ENCODE measurements around the gene LSM12. TPM values are rescaled to one million over a fixed set of nuclear protein-coding genes. Genes with fewer than 3 reads are reported as not detected.

LSM12 gene
- total RNA-seq (2022; extraction: Qiagen RNA extraction; ENCODE audit: low read depth) = 55.9 to 60.9 TPM (median 57.6 TPM) in 5 replicates

GRCh38 chr17:44066204-44066930 lies at the start of gene LSM12:
LSM12 (minus strand) TSS chr17:44066671; CDS start chr17:44066587, 84 bp downstream.

GRCh38 chr17:44070455-44071197 lies 4.2 kb upstream of the LSM12 start, which contains the start of gene G6PC3:
G6PC3 (plus strand) TSS chr17:44070735; CDS start chr17:44070966, 231 bp downstream.

GRCh38 chr17:44014437-44015172 lies 51.9 kb downstream of the LSM12 start, which contains the start of gene TMEM101:
TMEM101 (minus strand) TSS chr17:44014963; CDS start chr17:44014952, 11 bp downstream.

GRCh38 chr17:44004077-44004760 lies 62.3 kb downstream of the LSM12 start, which contains the start of gene NAGS:
NAGS (plus strand) TSS chr17:44004622; CDS start chr17:44004664, 42 bp downstream.

Other genes with a start within 250 kb of the LSM12 start
- gene MPP3, start 233.5 kb downstream of the LSM12 start, total RNA-seq (2022; extraction: Qiagen RNA extraction; ENCODE audit: low read depth) = 17.6 to 20.7 TPM (median 19.4 TPM) in 5 replicates
- gene CD300LG, start 219.5 kb downstream of the LSM12 start, total RNA-seq (2022; extraction: Qiagen RNA extraction; ENCODE audit: low read depth) = not detected in 5 replicates
- 1.7 to 3.2 TPM (median 2.1 TPM) in 5 replicates for gene MPP2, start 159.1 kb downstream of the LSM12 start, total RNA-seq (2022; extraction: Qiagen RNA extraction; ENCODE audit: low read depth)
- gene PPY, start 124.2 kb downstream of the LSM12 start, total RNA-seq (2022; extraction: Qiagen RNA extraction; ENCODE audit: low read depth) = not detected in 5 replicates
- 0.17 TPM in 1 of 5 replicates, not detected in the others for gene PYY, start 112.7 kb downstream of the LSM12 start, total RNA-seq (2022; extraction: Qiagen RNA extraction; ENCODE audit: low read depth)
- gene NAGS, start 62.0 kb downstream of the LSM12 start, total RNA-seq (2022; extraction: Qiagen RNA extraction; ENCODE audit: low read depth) = 0.77 to 1.4 TPM (median 1.0 TPM) in 5 replicates
- gene TMEM101, start 51.7 kb downstream of the LSM12 start, total RNA-seq (2022; extraction: Qiagen RNA extraction; ENCODE audit: low read depth) = 27.4 to 33.5 TPM (median 29.9 TPM) in 5 replicates
- 122 to 174 TPM (median 149 TPM) in 5 replicates for gene G6PC3, start 4.1 kb upstream of the LSM12 start, total RNA-seq (2022; extraction: Qiagen RNA extraction; ENCODE audit: low read depth)
- gene HDAC5, start 57.0 kb upstream of the LSM12 start, total RNA-seq (2022; extraction: Qiagen RNA extraction; ENCODE audit: low read depth) = 14.6 to 18.7 TPM (median 15.7 TPM) in 5 replicates
- gene HROB, start 75.3 kb upstream of the LSM12 start, total RNA-seq (2022; extraction: Qiagen RNA extraction; ENCODE audit: low read depth) = 8.2 to 9.9 TPM (median 8.8 TPM) in 5 replicates
- 0.08 to 0.17 TPM (median 0.10 TPM) in 5 replicates for gene ASB16, start 104.0 kb upstream of the LSM12 start, total RNA-seq (2022; extraction: Qiagen RNA extraction; ENCODE audit: low read depth)
- gene TMUB2, start 120.3 kb upstream of the LSM12 start, total RNA-seq (2022; extraction: Qiagen RNA extraction; ENCODE audit: low read depth) = 37.3 to 45.0 TPM (median 43.9 TPM) in 5 replicates
- gene ATXN7L3, start 133.2 kb upstream of the LSM12 start, total RNA-seq (2022; extraction: Qiagen RNA extraction; ENCODE audit: low read depth) = 56.7 to 69.2 TPM (median 64.8 TPM) in 5 replicates
- gene UBTF, start 153.0 kb upstream of the LSM12 start, total RNA-seq (2022; extraction: Qiagen RNA extraction; ENCODE audit: low read depth) = 91.4 to 114 TPM (median 106 TPM) in 5 replicates
- gene SLC4A1, start 201.5 kb upstream of the LSM12 start, total RNA-seq (2022; extraction: Qiagen RNA extraction; ENCODE audit: low read depth) = not detected in 5 replicates
- gene RUNDC3A, start 241.9 kb upstream of the LSM12 start, total RNA-seq (2022; extraction: Qiagen RNA extraction; ENCODE audit: low read depth) = 0.18 to 0.71 TPM (median 0.69 TPM) in 5 replicates

Data from A549 treated with DMSO at 1 μM for 4 hours (cell line).